OCI-LY1 (cell line): ENCODE data around the gene ADAMTS17.

Experiments used
- EZH2 ChIP-seq: fragments of 200-600 bp; sonication (generic), shearing (Covaris generic); IDR thresholded peaks from 2 replicates; pipeline ENCODE4 v1.8.0; 2017; ENCODE audit warnings: borderline replicate concordance, mixed run types, mild to moderate bottlenecking, antibody characterized with exemption, low read length, moderate library complexity, mixed read lengths
- TF ChIP-seq, protein P1 (sequence below): fragments of 200-600 bp; sonication (generic), shearing (Covaris generic); IDR thresholded peaks from 2 replicates; pipeline ENCODE4 v1.5.1; 2017; ENCODE audit warnings: mild to moderate bottlenecking, antibody characterized with exemption, low read length, moderate library complexity, mixed read lengths

DNA sequence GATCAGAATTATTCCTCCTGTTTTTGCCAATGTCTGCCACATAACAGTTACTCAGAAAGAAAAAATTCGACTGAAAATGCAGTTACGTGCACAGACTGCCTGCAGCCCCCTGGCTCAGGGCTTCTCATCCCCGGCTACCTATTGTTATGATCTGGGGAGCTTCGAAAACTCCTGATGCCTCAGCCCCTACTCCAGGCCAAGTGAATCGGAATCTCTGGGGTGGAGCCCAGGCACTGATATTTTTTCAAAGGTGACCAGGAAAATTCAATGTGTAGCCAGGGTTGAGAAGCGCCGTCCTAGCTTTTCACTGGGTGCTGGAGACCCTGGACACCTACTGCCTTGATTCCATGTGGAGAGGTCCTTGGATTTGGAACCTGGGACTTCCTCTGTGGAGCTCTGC is 8.5 kb downstream of the ADAMTS17 start:
- TF ChIP-seq, protein P1, sequence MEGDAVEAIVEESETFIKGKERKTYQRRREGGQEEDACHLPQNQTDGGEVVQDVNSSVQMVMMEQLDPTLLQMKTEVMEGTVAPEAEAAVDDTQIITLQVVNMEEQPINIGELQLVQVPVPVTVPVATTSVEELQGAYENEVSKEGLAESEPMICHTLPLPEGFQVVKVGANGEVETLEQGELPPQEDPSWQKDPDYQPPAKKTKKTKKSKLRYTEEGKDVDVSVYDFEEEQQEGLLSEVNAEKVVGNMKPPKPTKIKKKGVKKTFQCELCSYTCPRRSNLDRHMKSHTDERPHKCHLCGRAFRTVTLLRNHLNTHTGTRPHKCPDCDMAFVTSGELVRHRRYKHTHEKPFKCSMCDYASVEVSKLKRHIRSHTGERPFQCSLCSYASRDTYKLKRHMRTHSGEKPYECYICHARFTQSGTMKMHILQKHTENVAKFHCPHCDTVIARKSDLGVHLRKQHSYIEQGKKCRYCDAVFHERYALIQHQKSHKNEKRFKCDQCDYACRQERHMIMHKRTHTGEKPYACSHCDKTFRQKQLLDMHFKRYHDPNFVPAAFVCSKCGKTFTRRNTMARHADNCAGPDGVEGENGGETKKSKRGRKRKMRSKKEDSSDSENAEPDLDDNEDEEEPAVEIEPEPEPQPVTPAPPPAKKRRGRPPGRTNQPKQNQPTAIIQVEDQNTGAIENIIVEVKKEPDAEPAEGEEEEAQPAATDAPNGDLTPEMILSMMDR, result no peak
- no peak for TF ChIP-seq EZH2
